ENCODE data around the gene DCST1.

DCST1 gene

DNA sequence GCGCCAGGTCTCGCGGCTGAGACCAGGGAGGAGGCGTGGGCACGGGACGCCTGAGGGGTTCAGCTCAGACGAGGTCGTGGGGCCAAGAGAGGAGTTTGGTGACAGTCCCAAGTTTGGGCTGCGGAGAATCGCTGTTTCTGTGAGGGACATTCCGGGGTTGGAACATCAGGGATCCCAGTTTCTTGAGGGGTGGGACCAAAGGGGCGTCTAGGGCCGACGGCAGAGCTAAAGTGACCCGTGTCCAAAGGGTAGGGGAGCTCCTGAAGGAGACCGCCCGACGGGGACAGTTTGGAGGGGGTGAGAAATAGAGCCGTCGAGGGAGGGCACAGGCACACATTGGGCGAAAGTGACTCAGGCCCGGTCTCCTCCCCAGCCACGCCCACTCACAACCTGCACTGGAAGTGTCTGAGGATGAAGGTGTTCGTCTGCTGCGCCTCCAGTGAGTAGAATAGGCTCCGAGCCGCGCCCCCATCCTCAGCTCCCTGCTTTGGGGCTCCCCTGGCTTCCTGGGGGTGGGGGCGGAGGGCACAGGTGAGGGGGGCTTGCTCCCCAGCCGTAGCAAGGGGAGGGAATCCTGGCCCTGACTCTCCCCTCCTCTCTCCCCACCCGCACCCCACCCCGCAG, 52.0 kb downstream of the DCST1 start:
- Histone ChIP-seq H3K4ac (ENCODE audit: low read depth, low read length) (no peak overlapping the region), H3K4me1 (ENCODE audit: control insufficient read depth, low read depth, low read length) (no peaks in the 10 kb centered on the region), H3K23ac (ENCODE audit: low read length) (no peak overlapping the region), H3K79me2 (ENCODE audit: control insufficient read depth, insufficient read depth, low read length) (no peaks in the 10 kb centered on the region), H2BK15ac (replicated peaks; ENCODE audit: low read depth) (no peak overlapping the region), H4K5ac (ENCODE audit: low read length) (no peak overlapping the region), H2BK120ac (ENCODE audit: low read depth, low read length) (no peak overlapping the region), H3K79me1 (ENCODE audit: low read length) (no peaks in the 10 kb centered on the region), H3K27me3 (ENCODE audit: insufficient read depth, low read length, poor library complexity) (peaks cover 29% of the 10 kb centered on the region), H4K8ac (ENCODE audit: low read depth, low read length) (no peak overlapping the region), H2AK5ac (ENCODE audit: low read length) (no peak overlapping the region), H3K4me3 (ENCODE audit: low read length) (peak overlapping the region; percentile 42), H3K27ac (ENCODE audit: low read depth, low read length) (no peak overlapping the region), H2BK5ac (ENCODE audit: low read length) (no peak overlapping the region), H3K9ac (ENCODE audit: low read length) (peak overlapping the region; percentile 60), H3K4me2 (ENCODE audit: low read length) (peak overlapping the region; percentile 96), H3K36me3 (ENCODE audit: control insufficient read depth, insufficient read depth, low read length) (no peaks in the 10 kb centered on the region), H3K56ac (ENCODE audit: low read length) (peak overlapping the region; percentile 78), H3K18ac (ENCODE audit: low read length) (no peak overlapping the region)
- no CpG with 5 or more reads among the region's 32 CpGs for WGBS (ENCODE audit: extremely low coverage, insufficient coverage, low lambda C conversion rate)
- DNase-seq: peak; percentile 66

DNA sequence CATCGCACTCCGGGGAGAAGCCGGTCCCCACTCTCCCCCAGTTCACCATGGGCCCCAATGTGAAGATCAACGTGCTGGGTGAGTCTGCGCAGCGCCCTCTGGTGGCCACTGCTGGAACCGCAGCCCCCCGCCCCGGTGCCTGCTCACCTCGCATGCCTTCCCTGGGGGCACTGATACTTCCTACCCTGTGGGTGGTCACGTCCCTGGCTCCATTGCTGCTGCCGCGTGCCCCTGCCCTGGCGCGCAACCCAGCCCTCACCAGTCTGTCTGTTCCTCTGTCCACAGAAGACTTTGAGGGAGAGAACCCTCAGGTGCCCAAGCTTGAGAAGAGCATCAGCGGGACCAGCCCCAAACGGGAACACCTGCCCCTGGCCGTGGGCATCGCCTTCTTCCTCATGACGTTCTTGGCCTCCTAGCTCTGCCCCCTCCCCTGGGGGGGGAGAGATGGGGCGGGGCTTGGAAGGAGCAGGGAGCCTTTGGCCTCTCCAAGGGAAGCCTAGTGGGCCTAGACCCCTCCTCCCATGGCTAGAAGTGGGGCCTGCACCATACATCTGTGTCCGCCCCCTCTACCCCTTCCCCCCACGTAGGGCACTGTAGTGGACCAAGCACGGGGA, 52.6 kb downstream of the DCST1 start:
- Histone ChIP-seq H3K56ac (ENCODE audit: low read length) (no peak overlapping the region), H3K27me3 (ENCODE audit: insufficient read depth, low read length, poor library complexity) (peaks cover 25% of the 10 kb centered on the region), H3K4me1 (ENCODE audit: control insufficient read depth, low read depth, low read length) (no peaks in the 10 kb centered on the region), H2BK5ac (ENCODE audit: low read length) (no peak overlapping the region), H3K9ac (ENCODE audit: low read length) (peak overlapping the region; percentile 45), H3K4me2 (ENCODE audit: low read length) (peak overlapping the region; percentile 36), H3K79me2 (ENCODE audit: control insufficient read depth, insufficient read depth, low read length) (no peaks in the 10 kb centered on the region), H3K18ac (ENCODE audit: low read length) (no peak overlapping the region), H3K4ac (ENCODE audit: low read depth, low read length) (no peak overlapping the region), H4K5ac (ENCODE audit: low read length) (no peak overlapping the region), H2BK120ac (ENCODE audit: low read depth, low read length) (no peak overlapping the region), H3K27ac (ENCODE audit: low read depth, low read length) (no peak overlapping the region), H3K4me3 (ENCODE audit: low read length) (no peak overlapping the region), H3K36me3 (ENCODE audit: control insufficient read depth, insufficient read depth, low read length) (no peaks in the 10 kb centered on the region), H3K23ac (ENCODE audit: low read length) (no peak overlapping the region), H2AK5ac (ENCODE audit: low read length) (no peak overlapping the region), H4K8ac (ENCODE audit: low read depth, low read length) (no peak overlapping the region), H2BK15ac (replicated peaks; ENCODE audit: low read depth) (no peak overlapping the region), H3K79me1 (ENCODE audit: low read length) (no peaks in the 10 kb centered on the region)
- WGBS (ENCODE audit: extremely low coverage, insufficient coverage, low lambda C conversion rate): no CpG with 5 or more reads among the region's 24 CpGs
- peak; percentile 75 for DNase-seq

DNA sequence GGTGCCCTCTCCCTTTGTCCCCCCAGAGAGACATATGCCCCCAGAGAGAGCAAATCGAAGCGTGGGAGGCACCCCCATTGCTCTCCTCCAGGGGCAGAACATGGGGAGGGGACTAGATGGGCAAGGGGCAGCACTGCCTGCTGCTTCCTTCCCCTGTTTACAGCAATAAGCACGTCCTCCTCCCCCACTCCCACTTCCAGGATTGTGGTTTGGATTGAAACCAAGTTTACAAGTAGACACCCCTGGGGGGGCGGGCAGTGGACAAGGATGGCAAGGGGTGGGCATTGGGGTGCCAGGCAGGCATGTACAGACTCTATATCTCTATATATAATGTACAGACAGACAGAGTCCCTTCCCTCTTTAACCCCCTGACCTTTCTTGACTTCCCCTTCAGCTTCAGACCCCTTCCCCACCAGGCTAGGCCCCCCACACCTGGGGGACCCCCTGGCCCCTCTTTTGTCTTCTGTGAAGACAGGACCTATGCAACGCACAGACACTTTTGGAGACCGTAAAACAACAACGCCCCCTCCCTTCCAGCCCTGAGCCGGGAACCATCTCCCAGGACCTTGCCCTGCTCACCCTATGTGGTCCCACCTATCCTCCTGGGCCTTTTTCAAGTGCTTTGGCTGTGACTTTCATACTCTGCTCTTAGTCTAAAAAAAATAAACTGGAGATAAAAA, 53.4 kb downstream of the DCST1 start:
- Histone ChIP-seq H4K5ac (ENCODE audit: low read length) (no peak overlapping the region), H3K4me1 (ENCODE audit: control insufficient read depth, low read depth, low read length) (no peaks in the 10 kb centered on the region), H3K4me2 (ENCODE audit: low read length) (no peak overlapping the region), H3K9ac (ENCODE audit: low read length) (no peak overlapping the region), H3K79me1 (ENCODE audit: low read length) (no peaks in the 10 kb centered on the region), H3K36me3 (ENCODE audit: control insufficient read depth, insufficient read depth, low read length) (no peaks in the 10 kb centered on the region), H2AK5ac (ENCODE audit: low read length) (no peak overlapping the region), H3K4me3 (ENCODE audit: low read length) (no peak overlapping the region), H3K4ac (ENCODE audit: low read depth, low read length) (no peak overlapping the region), H3K79me2 (ENCODE audit: control insufficient read depth, insufficient read depth, low read length) (no peaks in the 10 kb centered on the region), H2BK120ac (ENCODE audit: low read depth, low read length) (no peak overlapping the region), H4K8ac (ENCODE audit: low read depth, low read length) (no peak overlapping the region), H3K56ac (ENCODE audit: low read length) (no peak overlapping the region), H3K27me3 (ENCODE audit: insufficient read depth, low read length, poor library complexity) (peaks cover 17% of the 10 kb centered on the region), H3K23ac (ENCODE audit: low read length) (no peak overlapping the region), H3K27ac (ENCODE audit: low read depth, low read length) (no peak overlapping the region), H2BK5ac (ENCODE audit: low read length) (no peak overlapping the region), H2BK15ac (replicated peaks; ENCODE audit: low read depth) (no peak overlapping the region), H3K18ac (ENCODE audit: low read length) (no peak overlapping the region)
- WGBS (ENCODE audit: extremely low coverage, insufficient coverage, low lambda C conversion rate): no CpG with 5 or more reads among the region's 8 CpGs
- no peak for DNase-seq

DNA sequence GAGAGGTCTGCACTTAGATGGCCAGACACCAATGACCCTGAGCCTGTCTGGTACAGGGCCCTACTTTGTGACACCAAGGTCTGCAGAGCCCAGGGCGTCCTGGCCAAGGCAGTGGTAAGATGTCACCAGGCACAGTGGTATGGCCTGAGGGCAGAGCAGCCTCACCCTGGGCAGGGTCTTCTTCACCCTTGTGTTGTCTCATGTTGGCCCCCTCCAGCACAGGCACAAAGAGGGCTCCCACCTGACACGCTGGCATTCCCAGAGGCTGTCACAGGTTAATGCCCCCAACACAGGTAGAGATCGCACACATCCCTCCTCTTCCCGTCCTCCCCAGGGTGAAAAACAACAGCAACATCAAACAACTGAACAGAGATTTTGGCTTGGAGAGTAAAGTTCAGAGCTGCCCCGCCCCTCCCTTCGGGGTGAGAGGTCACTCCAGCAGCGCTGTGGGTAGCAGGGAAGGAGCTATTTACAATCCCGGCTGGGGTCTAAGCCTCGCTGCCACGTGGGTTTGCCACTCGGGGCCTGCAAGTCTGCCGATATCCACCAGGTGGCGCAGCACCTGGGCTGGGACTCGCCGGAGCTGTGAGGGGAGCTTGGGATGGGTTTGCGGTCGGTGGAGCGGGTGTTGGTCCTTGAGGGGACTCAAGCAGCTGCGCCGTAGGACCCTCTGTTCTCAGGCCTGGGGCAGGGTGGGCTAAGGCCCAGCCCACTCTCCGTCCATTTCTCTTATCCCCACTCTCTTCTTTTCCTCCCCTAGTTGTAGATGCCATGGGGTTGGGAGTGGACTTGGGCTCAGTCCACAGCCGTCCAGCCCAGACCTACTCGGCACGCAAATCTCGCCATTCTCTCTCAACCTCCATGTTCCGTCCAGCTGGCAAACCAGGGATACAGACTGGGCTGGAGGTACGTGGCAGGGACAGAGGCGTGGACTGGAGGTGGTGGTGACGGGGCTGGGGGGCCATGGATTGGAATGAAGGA, 57.7 kb downstream of the DCST1 start:
- Histone ChIP-seq H3K79me1 (ENCODE audit: low read length) (no peaks in the 10 kb centered on the region), H3K36me3 (ENCODE audit: control insufficient read depth, insufficient read depth, low read length) (no peaks in the 10 kb centered on the region), H3K23ac (ENCODE audit: low read length) (no peak overlapping the region), H2AK5ac (ENCODE audit: low read length) (no peak overlapping the region), H3K4ac (ENCODE audit: low read depth, low read length) (no peak overlapping the region), H2BK5ac (ENCODE audit: low read length) (no peak overlapping the region), H3K18ac (ENCODE audit: low read length) (no peak overlapping the region), H3K27ac (ENCODE audit: low read depth, low read length) (no peak overlapping the region), H3K4me3 (ENCODE audit: low read length) (no peak overlapping the region), H3K56ac (ENCODE audit: low read length) (peak overlapping the region; percentile 47), H4K5ac (ENCODE audit: low read length) (no peak overlapping the region), H3K4me2 (ENCODE audit: low read length) (no peak overlapping the region), H4K8ac (ENCODE audit: low read depth, low read length) (no peak overlapping the region), H2BK120ac (ENCODE audit: low read depth, low read length) (no peak overlapping the region), H3K27me3 (ENCODE audit: insufficient read depth, low read length, poor library complexity) (no peaks in the 10 kb centered on the region), H3K79me2 (ENCODE audit: control insufficient read depth, insufficient read depth, low read length) (no peaks in the 10 kb centered on the region), H2BK15ac (replicated peaks; ENCODE audit: low read depth) (no peak overlapping the region), H3K4me1 (ENCODE audit: control insufficient read depth, low read depth, low read length) (no peaks in the 10 kb centered on the region), H3K9ac (ENCODE audit: low read length) (peak overlapping the region; percentile 27)
- no CpG with 5 or more reads among the region's 29 CpGs for WGBS (ENCODE audit: extremely low coverage, insufficient coverage, low lambda C conversion rate)
- DNase-seq: peak; percentile 89

DNA sequence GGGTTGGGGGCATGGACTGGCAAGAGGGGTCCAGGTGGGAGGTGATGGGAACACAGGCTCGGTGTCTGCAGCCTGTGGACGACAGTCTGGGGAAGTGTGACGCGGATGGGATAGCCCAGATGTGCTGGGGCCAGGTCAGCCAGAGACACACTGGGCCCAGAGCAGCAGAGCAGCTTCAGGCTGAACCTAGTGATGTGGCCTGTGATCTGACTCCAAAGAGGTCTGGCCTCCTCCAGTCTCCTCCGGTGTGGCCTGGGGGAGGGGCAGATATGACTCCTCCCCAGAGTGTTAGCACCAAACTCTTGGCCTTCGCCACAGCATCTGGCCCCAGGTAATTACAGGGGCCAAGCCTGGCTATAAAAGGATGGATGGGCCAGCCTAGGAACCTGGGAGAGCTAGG, 58.5 kb downstream of the DCST1 start:
- Histone ChIP-seq H2AK5ac (ENCODE audit: low read length) (no peak overlapping the region), H2BK15ac (replicated peaks; ENCODE audit: low read depth) (no peak overlapping the region), H4K5ac (ENCODE audit: low read length) (no peak overlapping the region)

More for the DNA sequence above, 58.5 kb downstream of the DCST1 start:
- Histone ChIP-seq H3K18ac (ENCODE audit: low read length) (no peak overlapping the region), H3K27ac (ENCODE audit: low read depth, low read length) (no peak overlapping the region), H3K4me2 (ENCODE audit: low read length) (no peak overlapping the region), H3K9ac (ENCODE audit: low read length) (no peak overlapping the region), H3K4me3 (ENCODE audit: low read length) (no peak overlapping the region), H3K36me3 (ENCODE audit: control insufficient read depth, insufficient read depth, low read length) (no peaks in the 10 kb centered on the region), H3K79me1 (ENCODE audit: low read length) (no peaks in the 10 kb centered on the region), H4K8ac (ENCODE audit: low read depth, low read length) (no peak overlapping the region), H3K4ac (ENCODE audit: low read depth, low read length) (no peak overlapping the region), H2BK120ac (ENCODE audit: low read depth, low read length) (no peak overlapping the region), H3K27me3 (ENCODE audit: insufficient read depth, low read length, poor library complexity) (no peaks in the 10 kb centered on the region), H3K79me2 (ENCODE audit: control insufficient read depth, insufficient read depth, low read length) (no peaks in the 10 kb centered on the region), H3K4me1 (ENCODE audit: control insufficient read depth, low read depth, low read length) (no peaks in the 10 kb centered on the region), H2BK5ac (ENCODE audit: low read length) (no peak overlapping the region), H3K23ac (ENCODE audit: low read length) (no peak overlapping the region), H3K56ac (ENCODE audit: low read length) (no peak overlapping the region)
- no CpG with 5 or more reads among the region's 6 CpGs for WGBS (ENCODE audit: extremely low coverage, insufficient coverage, low lambda C conversion rate)
- no peak for DNase-seq

Measured in mesendoderm (in vitro differentiated cells).